ENCODE results near the gene RIC3.

RIC3 gene

GRCh38 chr11:8060146-8060719 is 108.6 kb downstream of the RIC3 start:
- no peak for TF ChIP-seq EZH2phosphoT487 (IDR thresholded peaks at IDR 0.05; ENCODE audit: low read depth)
- no peak for TF ChIP-seq CTCF (IDR thresholded peaks at IDR 0.05; ENCODE audit: low read depth, low read length)
- no peaks in the 10 kb centered on the region for H4K20me1 ChIP-seq (ENCODE audit: insufficient read depth, low read length)
- no peak overlapping the region for H3K4me3 ChIP-seq (ENCODE audit: low read length)
- no peaks in the 10 kb centered on the region for H3K27me3 ChIP-seq (ENCODE audit: low read depth, low read length)
- no peaks in the 10 kb centered on the region for H3K36me3 ChIP-seq (replicated peaks; ENCODE audit: low read depth, low read length)
- no peaks in the 10 kb centered on the region for H3K4me1 ChIP-seq (ENCODE audit: low read length)
- no peak overlapping the region for H2AFZ ChIP-seq (ENCODE audit: low read depth, low read length)
- H3K27ac ChIP-seq (ENCODE audit: low read length): no peak overlapping the region
- H3K9ac ChIP-seq (ENCODE audit: low read length): no peak overlapping the region
- no peaks in the 10 kb centered on the region for H3K79me2 ChIP-seq (ENCODE audit: low read length)
- no peak overlapping the region for H3K4me2 ChIP-seq (ENCODE audit: low read length)
- no peaks in the 10 kb centered on the region for H3K9me3 ChIP-seq (ENCODE audit: insufficient read depth, low read length)

- TF ChIP-seq CTCF (IDR thresholded peaks at IDR 0.05; ENCODE audit: low read depth, low read length) (no peak), EZH2phosphoT487 (IDR thresholded peaks at IDR 0.05; ENCODE audit: low read depth) (no peak)
- H3K4me1 ChIP-seq (ENCODE audit: low read length): no peaks in the 10 kb centered on the region
- no peaks in the 10 kb centered on the region for H3K9me3 ChIP-seq (ENCODE audit: insufficient read depth, low read length)
- H4K20me1 ChIP-seq (ENCODE audit: insufficient read depth, low read length): no peaks in the 10 kb centered on the region
- no peak overlapping the region for H2AFZ ChIP-seq (ENCODE audit: low read depth, low read length)
- H3K27ac ChIP-seq (ENCODE audit: low read length): no peak overlapping the region
- H3K36me3 ChIP-seq (replicated peaks; ENCODE audit: low read depth, low read length): no peaks in the 10 kb centered on the region
- no peaks in the 10 kb centered on the region for H3K27me3 ChIP-seq (ENCODE audit: low read depth, low read length)
- H3K4me3 ChIP-seq (ENCODE audit: low read length): no peak overlapping the region
- H3K79me2 ChIP-seq (ENCODE audit: low read length): no peaks in the 10 kb centered on the region
- H3K4me2 ChIP-seq (ENCODE audit: low read length): no peak overlapping the region
- H3K9ac ChIP-seq (ENCODE audit: low read length): no peak overlapping the region
Measured at GRCh38 chr11:8059571-8060011, 109.2 kb downstream of the RIC3 start.

- no peak overlapping the region for H2AFZ ChIP-seq (ENCODE audit: low read depth, low read length)
- no peak for TF ChIP-seq EZH2phosphoT487 (IDR thresholded peaks at IDR 0.05; ENCODE audit: low read depth)
- no peak for TF ChIP-seq CTCF (IDR thresholded peaks at IDR 0.05; ENCODE audit: low read depth, low read length)
Measured at GRCh38 chr11:8059030-8059429, 109.8 kb downstream of the RIC3 start.

GRCh38 chr11:8058216-8058615 is 110.6 kb downstream of the RIC3 start:
- Histone ChIP-seq H3K4me2 (ENCODE audit: low read length) (no peak overlapping the region), H3K79me2 (ENCODE audit: low read length) (no peaks in the 10 kb centered on the region), H3K4me3 (ENCODE audit: low read length) (no peak overlapping the region), H3K9me3 (ENCODE audit: insufficient read depth, low read length) (no peaks in the 10 kb centered on the region), H3K27me3 (ENCODE audit: low read depth, low read length) (no peaks in the 10 kb centered on the region), H4K20me1 (ENCODE audit: insufficient read depth, low read length) (no peaks in the 10 kb centered on the region), H3K36me3 (replicated peaks; ENCODE audit: low read depth, low read length) (no peaks in the 10 kb centered on the region), H3K9ac (ENCODE audit: low read length) (no peak overlapping the region), H2AFZ (ENCODE audit: low read depth, low read length) (no peak overlapping the region), H3K27ac (ENCODE audit: low read length) (no peak overlapping the region), H3K4me1 (ENCODE audit: low read length) (no peaks in the 10 kb centered on the region)
- TF ChIP-seq EZH2phosphoT487 (IDR thresholded peaks at IDR 0.05; ENCODE audit: low read depth) (no peak), CTCF (IDR thresholded peaks at IDR 0.05; ENCODE audit: low read depth, low read length) (no peak)

More at GRCh38 chr11:8059030-8059429, 109.8 kb downstream of the RIC3 start:
- Histone ChIP-seq H3K36me3 (replicated peaks; ENCODE audit: low read depth, low read length) (no peaks in the 10 kb centered on the region), H3K9me3 (ENCODE audit: insufficient read depth, low read length) (no peaks in the 10 kb centered on the region), H3K27me3 (ENCODE audit: low read depth, low read length) (no peaks in the 10 kb centered on the region), H3K79me2 (ENCODE audit: low read length) (no peaks in the 10 kb centered on the region), H3K27ac (ENCODE audit: low read length) (no peak overlapping the region), H3K4me3 (ENCODE audit: low read length) (no peak overlapping the region), H3K4me1 (ENCODE audit: low read length) (no peaks in the 10 kb centered on the region), H3K4me2 (ENCODE audit: low read length) (no peak overlapping the region), H3K9ac (ENCODE audit: low read length) (no peak overlapping the region), H4K20me1 (ENCODE audit: insufficient read depth, low read length) (no peaks in the 10 kb centered on the region)
